ENCODE measurements around the gene KIF26B. TPM values are rescaled to one million over a fixed set of nuclear protein-coding genes. Genes with fewer than 3 reads are reported as not detected.

The KIF26B gene
- total RNA-seq, 1 experiment from 2014 or later: 2.3 TPM

DNA sequence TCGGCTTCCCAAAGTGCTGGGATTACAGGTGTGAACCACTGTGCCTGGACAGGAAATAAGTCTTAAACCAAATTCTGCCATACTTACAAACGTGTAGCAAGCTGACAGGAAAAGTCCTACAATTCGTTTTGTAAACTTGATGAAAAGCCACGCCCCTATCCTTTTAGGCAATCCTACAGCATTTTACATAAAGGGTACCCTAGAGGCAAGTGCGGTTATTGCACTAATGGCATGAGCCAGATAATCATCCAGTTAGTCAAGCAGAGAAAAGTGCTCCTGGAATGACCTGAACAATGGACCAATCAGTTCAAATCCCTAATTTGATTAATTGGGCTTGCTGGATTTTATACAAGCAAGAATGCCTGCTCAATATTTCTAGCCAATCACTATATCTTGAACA, 338.2 kb downstream of the KIF26B start:
- Histone ChIP-seq H3K9ac (ENCODE audit: low read length) (no peak overlapping the region), H3K36me3 (ENCODE audit: insufficient read depth, low read length) (no peaks in the 10 kb centered on the region), H3K4me2 (ENCODE audit: low read depth, low read length, poor library complexity, severe bottlenecking) (no peak overlapping the region), H3K27me3 (ENCODE audit: low read length) (no peaks in the 10 kb centered on the region; the same call in 1 of the 2 replicates), H3K4me3 (ENCODE audit: low read length) (no peak overlapping the region), H3K27ac (ENCODE audit: low read length) (no peak overlapping the region), H3K9me2 (replicated peaks; ENCODE audit: insufficient read depth, low read length) (no peaks in the 10 kb centered on the region), H2AFZ (ENCODE audit: low read length) (no peak overlapping the region), H4K20me1 (ENCODE audit: insufficient read depth, low read depth, low read length) (no peaks in the 10 kb centered on the region), H3K9me3 (ENCODE audit: low read length) (no peaks in the 10 kb centered on the region), H3K79me2 (ENCODE audit: low read length) (no peaks in the 10 kb centered on the region), H3K4me1 (ENCODE audit: low read length) (peaks cover 26% of the 10 kb centered on the region)
- peak; percentile 83 for DNase-seq

- peak; percentile 28 for DNase-seq
- H3K27ac ChIP-seq (ENCODE audit: low read length): no peak overlapping the region
- H3K9ac ChIP-seq (ENCODE audit: low read length): no peak overlapping the region
Measured at GRCh38 chr1:245495681-245496080, 340.9 kb downstream of the KIF26B start.

DNA sequence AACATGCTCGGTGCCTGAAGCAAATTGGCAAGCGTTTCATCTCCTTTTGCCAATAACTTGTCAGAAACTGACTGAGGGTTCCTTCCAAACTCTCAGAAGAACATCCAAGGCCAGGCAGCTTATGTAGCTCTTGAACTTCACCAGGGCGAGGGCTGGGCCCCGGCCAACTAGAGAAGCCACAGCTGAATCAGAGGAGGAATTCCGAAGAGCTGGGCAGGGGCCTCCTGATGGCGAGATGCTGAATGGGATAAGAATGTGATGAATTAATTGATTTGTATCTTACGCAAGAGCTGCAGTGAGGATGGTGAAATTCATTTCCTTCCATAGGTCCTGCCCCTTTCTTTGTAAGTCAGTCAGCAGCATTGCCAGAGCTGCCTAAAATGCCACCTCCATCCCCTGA, 345.8 kb downstream of the KIF26B start:
- Histone ChIP-seq H3K9me3 (ENCODE audit: low read length) (no peaks in the 10 kb centered on the region), H3K4me2 (ENCODE audit: low read depth, low read length, poor library complexity, severe bottlenecking) (no peak overlapping the region), H4K20me1 (ENCODE audit: insufficient read depth, low read depth, low read length) (no peaks in the 10 kb centered on the region), H3K36me3 (ENCODE audit: insufficient read depth, low read length) (no peaks in the 10 kb centered on the region), H3K79me2 (ENCODE audit: low read length) (no peaks in the 10 kb centered on the region), H3K9me2 (replicated peaks; ENCODE audit: insufficient read depth, low read length) (no peaks in the 10 kb centered on the region), H3K27me3 (ENCODE audit: low read length) (no peaks in the 10 kb centered on the region), H3K4me1 (ENCODE audit: low read length) (no peaks in the 10 kb centered on the region), H2AFZ (ENCODE audit: low read length) (no peak overlapping the region), H3K27ac (ENCODE audit: low read length) (no peak overlapping the region), H3K4me3 (ENCODE audit: low read length) (no peak overlapping the region), H3K9ac (ENCODE audit: low read length) (no peak overlapping the region)
- DNase-seq: peak; percentile 32

More at GRCh38 chr1:245495681-245496080, 340.9 kb downstream of the KIF26B start:
- H3K27me3 ChIP-seq (ENCODE audit: low read length): no peaks in the 10 kb centered on the region
- H3K79me2 ChIP-seq (ENCODE audit: low read length): no peaks in the 10 kb centered on the region
- no peak overlapping the region for H3K4me3 ChIP-seq (ENCODE audit: low read length)
- H3K9me2 ChIP-seq (replicated peaks; ENCODE audit: insufficient read depth, low read length): no peaks in the 10 kb centered on the region
- no peak overlapping the region for H3K4me2 ChIP-seq (ENCODE audit: low read depth, low read length, poor library complexity, severe bottlenecking)
- no peak overlapping the region for H2AFZ ChIP-seq (ENCODE audit: low read length)
- H3K4me1 ChIP-seq (ENCODE audit: low read length): peaks cover 6% of the 10 kb centered on the region
- H3K36me3 ChIP-seq (ENCODE audit: insufficient read depth, low read length): no peaks in the 10 kb centered on the region
- no peaks in the 10 kb centered on the region for H4K20me1 ChIP-seq (ENCODE audit: insufficient read depth, low read depth, low read length)
- no peaks in the 10 kb centered on the region for H3K9me3 ChIP-seq (ENCODE audit: low read length)

DNA sequence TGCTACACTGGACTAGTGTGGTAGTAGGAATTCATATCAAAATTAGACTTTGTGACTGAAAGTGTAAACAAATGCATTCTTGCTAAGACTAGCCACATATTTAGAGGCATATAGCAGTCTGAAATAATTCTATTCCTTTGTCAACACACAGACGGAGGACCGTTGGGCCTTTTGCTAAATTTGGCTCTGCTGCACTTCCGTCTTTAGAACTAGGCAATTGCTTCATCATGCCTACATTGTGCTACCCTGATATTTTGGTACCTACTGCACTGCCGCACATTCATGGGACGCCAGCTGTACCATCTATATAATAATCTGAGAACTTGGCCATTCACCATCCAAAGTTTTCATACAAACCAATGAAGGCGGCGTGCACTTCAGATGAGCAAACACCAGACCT, 346.8 kb downstream of the KIF26B start:
- no peak overlapping the region for H3K9ac ChIP-seq (ENCODE audit: low read length)
- no peaks in the 10 kb centered on the region for H4K20me1 ChIP-seq (ENCODE audit: insufficient read depth, low read depth, low read length)
- H3K36me3 ChIP-seq (ENCODE audit: insufficient read depth, low read length): no peaks in the 10 kb centered on the region
- no peak overlapping the region for H3K27ac ChIP-seq (ENCODE audit: low read length)
- no peak overlapping the region for H3K4me3 ChIP-seq (ENCODE audit: low read length)
- no peaks in the 10 kb centered on the region for H3K27me3 ChIP-seq (ENCODE audit: low read length)
- H3K9me3 ChIP-seq (ENCODE audit: low read length): no peaks in the 10 kb centered on the region
- H3K79me2 ChIP-seq (ENCODE audit: low read length): no peaks in the 10 kb centered on the region
- no peak overlapping the region for H3K4me2 ChIP-seq (ENCODE audit: low read depth, low read length, poor library complexity, severe bottlenecking)
- H3K9me2 ChIP-seq (replicated peaks; ENCODE audit: insufficient read depth, low read length): no peaks in the 10 kb centered on the region
- no peak overlapping the region for H2AFZ ChIP-seq (ENCODE audit: low read length)
- H3K4me1 ChIP-seq (ENCODE audit: low read length): no peaks in the 10 kb centered on the region
- DNase-seq: no peak

DNA sequence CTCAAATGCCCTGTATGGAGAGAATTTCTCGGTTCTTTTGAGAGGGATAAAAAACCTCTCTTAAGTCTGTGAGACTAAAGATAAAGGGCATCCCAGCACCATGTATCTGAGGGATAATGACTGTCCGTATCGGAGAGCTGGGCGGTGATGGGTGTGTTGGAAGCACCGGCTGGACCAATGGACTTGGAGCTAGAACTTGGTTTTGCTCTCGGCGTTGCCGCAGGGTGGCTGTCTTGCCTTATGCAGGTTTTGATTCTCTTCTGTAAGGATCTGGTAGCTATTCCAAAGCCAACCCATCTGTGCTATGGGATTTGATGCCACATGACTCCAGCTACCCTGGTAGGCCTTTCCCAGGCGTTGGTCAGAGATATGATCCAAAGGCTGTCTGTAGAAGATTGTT, 348.8 kb downstream of the KIF26B start:
- no peaks in the 10 kb centered on the region for H3K27me3 ChIP-seq (ENCODE audit: low read length)
- no peaks in the 10 kb centered on the region for H3K36me3 ChIP-seq (ENCODE audit: insufficient read depth, low read length)
- no peak for DNase-seq
- no peaks in the 10 kb centered on the region for H3K4me1 ChIP-seq (ENCODE audit: low read length)
- no peaks in the 10 kb centered on the region for H3K79me2 ChIP-seq (ENCODE audit: low read length)
- H3K4me3 ChIP-seq (ENCODE audit: low read length): no peak overlapping the region
- no peak overlapping the region for H3K9ac ChIP-seq (ENCODE audit: low read length)
- H3K9me2 ChIP-seq (replicated peaks; ENCODE audit: insufficient read depth, low read length): no peaks in the 10 kb centered on the region
- no peak overlapping the region for H3K27ac ChIP-seq (ENCODE audit: low read length)
- no peak overlapping the region for H3K4me2 ChIP-seq (ENCODE audit: low read depth, low read length, poor library complexity, severe bottlenecking)
- no peaks in the 10 kb centered on the region for H4K20me1 ChIP-seq (ENCODE audit: insufficient read depth, low read depth, low read length)
- H3K9me3 ChIP-seq (ENCODE audit: low read length): no peaks in the 10 kb centered on the region
- no peak overlapping the region for H2AFZ ChIP-seq (ENCODE audit: low read length)

DNA sequence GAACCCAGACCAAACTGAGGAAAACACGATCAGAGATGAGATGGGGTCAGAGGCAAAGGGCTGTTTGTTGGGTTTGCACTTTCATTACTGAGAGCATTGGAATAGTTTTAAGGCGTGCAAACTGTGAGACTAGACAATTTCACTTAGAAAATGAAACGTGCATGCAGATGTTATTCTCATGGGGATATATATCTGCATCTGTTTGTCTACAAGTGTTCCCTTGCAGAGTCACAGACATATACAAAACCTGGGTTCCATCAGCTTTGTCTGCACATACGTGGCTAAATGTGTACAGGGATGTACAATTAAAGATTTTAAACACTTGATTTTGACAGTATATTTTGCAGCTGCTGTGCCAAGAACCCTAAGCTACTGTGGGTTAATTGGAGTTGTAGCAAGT, 355.4 kb downstream of the KIF26B start:
- Histone ChIP-seq H4K20me1 (ENCODE audit: insufficient read depth, low read depth, low read length) (no peaks in the 10 kb centered on the region), H3K9me2 (replicated peaks; ENCODE audit: insufficient read depth, low read length) (no peaks in the 10 kb centered on the region)
- DNase-seq: no peak

GRCh38 chr1:245512181-245512888, 357.6 kb downstream of the KIF26B start:
- Histone ChIP-seq H3K79me2 (ENCODE audit: low read length) (no peaks in the 10 kb centered on the region), H3K9ac (ENCODE audit: low read length) (no peak overlapping the region), H4K20me1 (ENCODE audit: insufficient read depth, low read depth, low read length) (no peaks in the 10 kb centered on the region), H3K4me3 (ENCODE audit: low read length) (no peak overlapping the region), H3K9me2 (replicated peaks; ENCODE audit: insufficient read depth, low read length) (no peaks in the 10 kb centered on the region), H3K4me2 (ENCODE audit: low read depth, low read length, poor library complexity, severe bottlenecking) (peak overlapping the region; percentile 25), H3K4me1 (ENCODE audit: low read length) (peaks cover 41% of the 10 kb centered on the region), H3K36me3 (ENCODE audit: insufficient read depth, low read length) (no peaks in the 10 kb centered on the region), H2AFZ (ENCODE audit: low read length) (no peak overlapping the region), H3K9me3 (ENCODE audit: low read length) (no peaks in the 10 kb centered on the region), H3K27me3 (ENCODE audit: low read length) (no peaks in the 10 kb centered on the region), H3K27ac (ENCODE audit: low read length) (no peak overlapping the region)
- DNase-seq: no peak

More for the DNA sequence above, 355.4 kb downstream of the KIF26B start:
- H3K27me3 ChIP-seq (ENCODE audit: low read length): no peaks in the 10 kb centered on the region
- H3K36me3 ChIP-seq (ENCODE audit: insufficient read depth, low read length): no peaks in the 10 kb centered on the region
- peak overlapping the region; percentile 47 for H3K4me2 ChIP-seq (ENCODE audit: low read depth, low read length, poor library complexity, severe bottlenecking)
- peak overlapping the region; percentile 38; the same call in 1 of the 2 replicates for H3K4me3 ChIP-seq (ENCODE audit: low read length)
- H3K4me1 ChIP-seq (ENCODE audit: low read length): peaks cover 41% of the 10 kb centered on the region
- no peak overlapping the region for H2AFZ ChIP-seq (ENCODE audit: low read length)
- H3K9ac ChIP-seq (ENCODE audit: low read length): 0 out of 2 replicates have a peak overlapping the region, but pooled peaks have one; percentile 5
- no peaks in the 10 kb centered on the region for H3K79me2 ChIP-seq (ENCODE audit: low read length)
- H3K9me3 ChIP-seq (ENCODE audit: low read length): no peaks in the 10 kb centered on the region
- H3K27ac ChIP-seq (ENCODE audit: low read length): no peak overlapping the region

DNA sequence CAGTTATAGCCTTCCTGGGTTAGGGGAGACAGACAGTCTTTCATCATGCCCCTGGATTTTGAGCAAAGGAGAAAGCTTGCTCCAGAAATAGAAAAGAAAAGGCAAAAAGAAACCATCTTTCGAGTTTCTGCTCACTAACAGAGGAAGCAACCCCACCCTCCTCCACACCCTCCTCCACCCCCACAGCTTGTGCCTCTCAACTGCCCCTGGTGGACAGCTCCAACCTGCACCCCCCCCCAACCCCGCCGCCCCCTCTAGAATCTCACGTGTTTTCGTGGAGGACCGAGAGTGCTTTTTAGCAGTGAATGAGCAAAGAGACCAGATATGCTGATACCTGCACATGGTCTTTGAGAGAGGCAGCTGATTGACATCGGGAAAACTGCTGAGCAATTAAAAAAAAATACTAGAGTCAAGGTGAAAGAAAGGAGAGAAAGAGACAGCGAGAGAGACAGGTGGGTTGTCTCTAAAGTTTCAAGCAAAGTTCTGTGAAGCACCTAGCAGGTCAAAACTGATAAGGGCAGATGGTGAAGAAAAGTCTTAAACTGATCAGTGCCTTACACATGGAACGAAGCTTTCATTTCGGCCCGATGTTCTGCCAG, 358.3 kb downstream of the KIF26B start:
- H3K27ac ChIP-seq (ENCODE audit: low read length): no peak overlapping the region
- H3K4me2 ChIP-seq (ENCODE audit: low read depth, low read length, poor library complexity, severe bottlenecking): peak overlapping the region; percentile 25
- peak; percentile 71 for DNase-seq
- H3K9me2 ChIP-seq (replicated peaks; ENCODE audit: insufficient read depth, low read length): no peaks in the 10 kb centered on the region
- no peaks in the 10 kb centered on the region for H3K9me3 ChIP-seq (ENCODE audit: low read length)
- H3K4me1 ChIP-seq (ENCODE audit: low read length): peaks cover 41% of the 10 kb centered on the region
- no peaks in the 10 kb centered on the region for H3K36me3 ChIP-seq (ENCODE audit: insufficient read depth, low read length)
- no peak overlapping the region for H3K4me3 ChIP-seq (ENCODE audit: low read length)
- H3K9ac ChIP-seq (ENCODE audit: low read length): no peak overlapping the region
- no peaks in the 10 kb centered on the region for H3K27me3 ChIP-seq (ENCODE audit: low read length)
- no peaks in the 10 kb centered on the region for H3K79me2 ChIP-seq (ENCODE audit: low read length)
- no peak overlapping the region for H2AFZ ChIP-seq (ENCODE audit: low read length)
- H4K20me1 ChIP-seq (ENCODE audit: insufficient read depth, low read depth, low read length): no peaks in the 10 kb centered on the region
